NCI-H1417 (cell line): ENCODE results near the gene FAM210A.
A peak's percentile ranks its signal among the peaks of the same experiment; 100 is the strongest.
"Not testable (repeated sequence)": the region's sequence is repeated elsewhere in the genome, so short reads cannot be mapped to it uniquely, and the experiment has no call there.

Source experiments
- DNase-seq, 3 experiments: peaks; one replicate each; lab custom pipeline; 2025; lab: John Stamatoyannopoulos, UW

The FAM210A gene

DNA sequence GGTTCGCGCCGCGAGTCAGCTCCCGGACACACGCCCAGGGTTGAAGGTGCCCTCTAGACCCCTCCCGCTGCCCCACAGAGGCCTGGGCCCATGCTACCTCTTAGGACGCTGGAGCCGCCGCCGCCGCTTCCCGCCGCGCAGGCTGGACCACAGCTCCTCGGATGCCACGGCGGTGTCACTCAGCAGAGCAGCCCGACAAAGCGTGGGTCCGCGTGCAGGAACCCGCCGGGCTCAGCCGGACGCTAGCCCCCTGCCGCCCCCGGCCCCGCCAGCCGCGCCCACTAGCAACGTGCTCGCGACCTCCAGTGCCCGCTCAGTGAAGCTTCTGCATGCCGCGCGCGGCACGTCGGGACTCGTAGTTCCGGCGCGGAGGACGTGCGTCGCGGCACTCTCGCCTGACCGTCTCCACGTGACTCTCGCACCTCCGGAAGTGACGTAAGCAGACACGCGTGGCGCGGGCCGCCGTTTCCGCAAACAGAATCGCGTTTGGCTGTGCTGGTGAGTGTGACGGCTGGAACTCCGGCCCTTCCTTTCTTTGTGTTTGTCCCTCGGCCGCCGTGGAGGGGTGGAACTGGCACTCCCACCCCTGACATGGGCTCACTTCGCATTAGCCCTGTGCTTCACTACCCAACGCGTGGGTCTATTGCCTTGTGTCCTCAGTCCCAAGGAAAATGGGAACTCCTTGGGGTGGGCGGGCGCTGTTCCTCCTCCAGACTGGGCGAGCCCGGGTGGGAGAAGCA lies at the start of gene FAM210A, which contains the start of gene RNMT:
Gene FAM210A, minus strand, starts transcription at position 327 of the 740 bp plus-strand sequence. CDS start 44,481 bp downstream, outside the sequence.
Gene RNMT, plus strand, starts transcription at position 442 of the 740 bp plus-strand sequence. CDS start 4,845 bp downstream, outside the sequence.
- peak; percentile 95 to 98 (median 97) for DNase-seq

- DNase-seq, result no peak
Measured at GRCh38 chr18:13775058-13775457, 48.7 kb upstream of the FAM210A start.

DNA sequence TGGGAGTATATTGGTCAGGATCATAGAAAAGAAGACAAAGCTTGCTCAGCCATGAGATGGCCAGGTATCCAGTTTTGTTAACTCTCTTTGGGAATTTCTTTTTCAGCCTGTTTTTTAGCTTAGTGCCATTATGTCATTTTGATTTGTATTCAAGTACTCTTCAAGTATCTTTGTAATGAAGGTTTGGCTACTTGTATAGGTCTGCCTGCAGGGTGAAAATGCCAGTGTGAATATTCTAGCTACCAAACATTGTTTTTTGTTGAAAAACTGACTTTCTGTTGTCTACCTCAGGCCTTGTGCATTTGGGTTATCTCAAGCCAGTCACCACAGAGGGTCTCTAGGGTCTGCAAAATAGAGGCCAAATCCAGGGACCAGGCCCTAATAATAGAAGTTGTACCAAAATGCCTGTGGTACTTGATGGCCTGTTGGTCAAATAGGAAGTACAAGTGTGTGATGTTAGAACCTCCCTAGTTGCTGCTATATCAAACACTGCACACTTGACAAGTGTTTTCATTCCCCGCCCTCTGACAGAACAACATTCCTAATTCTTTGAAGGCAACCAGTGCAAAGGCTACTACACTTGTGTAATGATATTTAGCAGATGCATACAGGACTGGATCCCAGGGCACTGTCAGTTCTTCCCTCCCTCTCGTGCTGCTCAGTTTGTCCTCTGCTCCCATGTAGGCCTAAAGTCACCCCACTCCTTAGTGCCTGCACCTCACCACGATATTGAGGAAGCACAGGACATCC lies 36.5 kb upstream of the FAM210A start:
- DNase-seq, result no peak

DNA sequence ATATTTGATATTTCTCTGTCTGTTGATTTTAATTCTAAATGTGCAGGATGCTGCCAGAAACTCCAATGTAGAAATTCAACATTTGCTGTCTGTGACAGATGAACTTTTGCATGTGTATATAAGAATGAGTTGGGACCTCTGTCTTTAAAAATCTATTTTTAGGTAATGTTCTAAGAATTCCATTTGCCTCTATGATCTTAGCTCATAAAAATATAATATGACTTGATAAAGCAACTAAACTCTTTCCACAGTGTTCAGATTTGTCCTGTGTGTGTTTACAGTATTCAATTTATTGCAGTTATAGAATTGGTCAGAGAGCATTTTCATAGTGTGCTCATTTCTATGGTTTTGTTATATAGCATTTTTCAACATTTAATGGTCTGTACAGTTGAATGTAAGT lies 33.7 kb upstream of the FAM210A start:
- DNase-seq, result no peak

GRCh38 chr18:13758622-13759021 lies 32.3 kb upstream of the FAM210A start:
- no peak for DNase-seq

GRCh38 chr18:13756671-13757070 lies 30.3 kb upstream of the FAM210A start:
- no peak for DNase-seq

- no peak for DNase-seq
Measured at GRCh38 chr18:13756261-13756660, 29.9 kb upstream of the FAM210A start.

DNA sequence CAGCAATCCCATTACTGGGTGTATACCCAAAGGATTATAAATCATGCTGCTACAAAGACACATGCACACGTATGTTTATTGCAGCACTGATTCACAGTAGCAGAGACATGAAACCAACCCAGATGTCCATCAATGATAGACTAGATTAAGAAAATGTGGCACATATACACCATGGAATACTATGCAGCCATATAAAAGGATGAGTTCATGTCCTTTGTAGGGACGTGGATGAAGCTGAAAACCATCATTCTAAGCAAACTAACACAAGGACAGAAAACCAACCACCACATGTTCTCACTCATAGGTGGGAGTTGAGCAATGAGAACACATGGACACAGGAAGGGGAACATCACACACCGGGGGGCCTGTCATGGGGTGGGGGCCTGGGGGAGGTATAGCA lies 25.2 kb upstream of the FAM210A start:
- DNase-seq, result not testable (repeated sequence)

DNA sequence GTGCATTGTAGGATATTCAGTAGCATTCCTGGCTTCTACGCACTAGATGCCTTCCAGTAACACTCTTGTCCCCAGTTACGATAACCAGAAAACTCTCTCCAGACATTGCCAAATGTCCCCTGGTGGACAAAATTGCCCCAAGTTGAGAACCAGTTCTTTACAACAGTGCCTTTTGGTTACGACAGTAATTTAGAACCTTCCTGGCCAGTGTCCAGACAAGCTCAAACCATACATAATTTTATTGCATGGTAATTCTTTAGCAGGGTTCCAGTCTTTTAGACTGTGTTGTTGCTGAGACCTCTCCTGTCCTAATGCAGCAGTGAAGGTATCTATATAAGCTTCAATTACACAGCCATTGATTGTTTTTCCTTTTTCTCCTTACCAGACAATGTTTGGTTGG lies 20.3 kb upstream of the FAM210A start:
- no peak for DNase-seq

- DNase-seq, result no peak
Measured at GRCh38 chr18:13745696-13746095, 19.3 kb upstream of the FAM210A start.

DNA sequence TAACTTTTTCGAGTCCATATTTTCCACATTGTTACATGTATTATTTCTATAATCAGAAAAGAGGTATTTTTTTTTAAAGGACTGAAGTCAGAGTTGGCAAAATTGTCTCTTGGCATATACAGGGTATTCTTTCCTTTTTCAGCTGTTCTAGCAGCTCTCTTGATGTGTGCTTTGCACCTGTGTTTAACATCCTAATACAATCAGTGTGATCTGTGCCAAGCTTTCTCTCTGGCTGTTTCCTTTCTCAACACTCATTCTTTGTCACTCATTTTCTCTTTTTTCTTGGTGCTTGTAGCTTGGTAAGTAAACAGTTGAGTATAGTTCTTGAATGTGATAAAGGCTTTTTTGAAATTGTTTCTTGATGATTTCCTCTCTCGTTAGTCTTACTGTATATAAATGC lies 9.3 kb upstream of the FAM210A start:
- no peak for DNase-seq

GRCh38 chr18:13730481-13730880 lies 4.1 kb upstream of the FAM210A start:
- DNase-seq, result no peak

DNA sequence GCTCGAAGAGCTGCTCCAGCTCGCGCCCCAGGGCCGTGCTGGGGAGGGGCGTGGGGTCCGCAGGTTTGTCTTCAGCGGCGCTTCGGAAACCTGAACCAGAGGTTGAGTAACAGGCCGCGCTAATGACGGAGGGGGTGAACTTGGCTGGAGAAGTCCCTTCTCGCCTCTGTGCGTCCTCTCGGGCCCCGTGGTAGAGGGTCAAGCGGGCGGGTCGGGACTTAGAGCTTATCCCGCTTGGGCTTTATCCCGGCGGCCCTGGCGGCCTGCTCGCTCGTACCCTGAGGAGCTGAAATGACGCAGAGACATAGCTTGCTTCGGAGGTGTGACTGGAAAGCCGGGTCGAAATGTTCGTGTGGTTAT lies 594 bp upstream of the FAM210A start:
- DNase-seq, result peak in 1 of 3 experiments; percentile 76

DNA sequence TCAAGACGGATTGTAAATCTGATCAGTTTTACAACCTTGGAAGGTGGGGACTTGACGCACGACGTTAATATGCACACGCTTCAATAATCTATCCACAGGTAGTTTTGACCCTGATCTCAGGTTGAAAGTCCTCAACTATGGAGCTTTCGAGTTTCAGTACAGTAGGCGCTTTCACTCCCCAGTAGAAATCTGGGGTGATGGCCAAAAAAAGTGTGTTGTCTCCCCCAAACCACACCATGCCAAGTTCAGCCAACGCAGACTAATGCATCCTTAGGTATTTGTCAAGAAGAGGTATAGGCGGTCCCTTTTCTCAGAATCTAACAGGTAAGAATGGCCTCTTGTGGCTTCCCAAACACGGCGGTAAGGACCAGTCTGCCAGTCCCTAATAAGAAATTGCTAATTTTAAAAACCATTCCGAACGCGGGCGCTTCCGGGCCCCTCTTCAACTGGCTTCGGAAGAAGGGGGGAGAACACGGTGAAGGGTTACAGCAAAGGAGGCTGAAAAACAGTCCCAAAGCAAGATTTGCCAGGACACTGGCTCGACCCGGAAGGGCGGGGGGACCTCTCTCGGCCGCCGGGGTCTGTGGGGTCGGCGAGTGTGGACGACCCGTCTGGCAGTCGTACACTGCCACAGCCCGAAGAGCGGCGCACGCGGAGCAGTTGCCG lies 659 bp downstream of the FAM210A start:
- DNase-seq, result peak in 1 of 3 experiments; percentile 60

- no peak for DNase-seq
Measured at GRCh38 chr18:13720847-13721246, 5.5 kb downstream of the FAM210A start.

DNA sequence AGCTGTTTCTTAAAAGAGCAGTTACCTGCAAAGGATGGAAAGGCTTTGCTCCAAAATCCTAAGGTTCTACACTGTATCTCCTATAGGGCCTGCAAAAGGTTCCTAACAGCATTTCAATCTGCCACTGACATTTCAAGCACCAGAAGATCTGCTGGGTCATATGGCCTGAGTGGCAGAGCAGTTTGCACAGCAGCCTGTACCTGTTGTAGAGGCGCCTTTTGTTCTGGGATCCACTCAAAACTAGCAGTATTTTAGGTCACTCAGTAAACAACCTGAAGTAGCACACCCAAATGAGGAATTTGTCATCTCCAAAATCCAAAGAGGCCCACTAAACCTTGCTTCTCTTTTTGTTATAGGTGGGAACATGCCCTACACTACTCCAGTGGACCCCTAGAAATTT lies 6.2 kb downstream of the FAM210A start:
- DNase-seq, result no peak

DNA sequence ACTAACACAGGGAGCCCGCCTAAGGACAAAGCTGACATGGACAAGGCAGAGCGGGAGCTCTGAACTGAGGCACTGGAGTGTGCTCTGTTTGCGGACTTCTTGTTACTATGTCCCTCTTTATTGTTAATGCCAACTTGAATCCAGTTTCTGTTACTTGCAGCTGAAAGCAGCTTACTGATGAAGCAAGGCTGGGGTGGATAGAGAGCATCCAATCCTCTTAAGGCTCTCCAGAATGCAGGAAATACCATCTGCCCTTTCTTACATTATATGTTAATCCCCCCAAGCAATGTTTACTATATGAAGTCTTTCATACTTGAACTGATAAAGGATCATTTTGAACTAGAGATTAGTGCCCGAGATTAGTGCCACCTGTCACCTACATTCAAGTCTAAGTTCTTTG lies 9.4 kb downstream of the FAM210A start:
- DNase-seq, result no peak

GRCh38 chr18:13715330-13715729 lies 11.0 kb downstream of the FAM210A start:
- no peak for DNase-seq

GRCh38 chr18:13713455-13714055 lies 12.8 kb downstream of the FAM210A start:
- DNase-seq, result no peak

DNA sequence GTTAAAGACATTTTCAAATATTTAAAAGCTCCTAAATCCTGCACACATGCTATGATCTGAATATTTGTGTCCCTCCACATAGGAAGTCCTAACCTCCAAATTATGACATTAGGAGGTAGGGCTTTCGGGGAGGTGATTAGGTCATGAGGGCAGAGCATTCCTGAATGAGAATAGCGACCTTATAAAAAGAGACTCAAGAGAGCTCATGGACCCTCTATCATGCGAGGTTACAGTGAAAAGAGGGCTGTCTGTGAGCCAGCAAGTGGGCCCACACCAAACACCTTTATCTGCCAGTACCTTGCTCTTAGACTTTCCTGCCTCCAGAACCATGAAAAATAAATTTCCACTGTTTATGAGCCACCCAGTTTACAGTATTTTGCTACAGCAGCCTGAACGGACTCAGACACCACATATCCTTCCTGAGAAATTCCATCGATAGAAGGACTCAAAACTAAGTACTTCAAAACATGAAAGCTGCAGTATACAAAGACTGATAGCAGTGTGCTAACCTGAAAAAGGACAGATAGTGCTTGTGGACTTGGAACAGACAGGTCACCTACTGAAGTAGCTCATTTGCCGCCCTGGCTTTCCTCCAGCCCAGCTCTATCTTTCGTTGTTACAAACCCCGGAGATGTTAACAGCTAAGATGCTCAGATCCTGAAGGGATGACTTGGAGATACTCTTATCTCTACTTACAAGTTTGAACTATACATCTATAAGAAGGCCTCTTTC lies 13.8 kb downstream of the FAM210A start:
- no peak for DNase-seq

DNA sequence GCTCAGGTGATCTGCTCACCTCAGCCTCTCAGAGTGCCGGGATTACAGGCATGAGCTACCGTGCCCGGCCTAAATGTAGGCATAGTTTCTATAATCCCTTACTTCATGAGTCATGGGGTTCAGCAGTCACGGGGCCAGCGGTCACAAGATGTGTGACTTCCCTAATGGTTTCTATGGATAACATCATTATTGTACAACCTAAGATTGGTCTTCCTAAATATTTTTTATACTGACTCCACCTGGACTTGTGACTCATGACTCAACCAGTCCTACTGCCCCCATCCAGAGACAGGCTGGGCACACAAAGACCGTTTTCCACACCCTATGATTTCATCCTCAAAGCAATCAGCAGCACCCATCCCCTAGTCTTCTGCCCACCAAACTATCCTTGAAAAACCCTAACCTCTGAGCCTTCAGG lies 15.9 kb downstream of the FAM210A start:
- DNase-seq, result no peak

GRCh38 chr18:13703899-13704298 lies 22.5 kb downstream of the FAM210A start:
- peak in 1 of 3 experiments; percentile 11 for DNase-seq
